ENCODE results near the gene SLCO1B1.

GRCh38 chr12:21223930-21224329 is 92.9 kb downstream of the SLCO1B1 start:
- TF ChIP-seq POLR2A (IDR thresholded peaks at IDR 0.05), result no peak
- no peak for TF ChIP-seq CTCF (IDR thresholded peaks at IDR 0.05)

Measured in lower leg skin (tissue), 3 donors.